ENCODE data around the gene PSMD1. TPM values are rescaled to one million over a fixed set of nuclear protein-coding genes. Genes with fewer than 3 reads are reported as not detected.

PSMD1 gene
- total and polyA plus RNA-seq, 2 of the 8 experiments (the other 6 are each of a cell fraction or from before 2014, with no cell fraction given), result 179 to 272 TPM

- no peak overlapping the region for H2BK5ac ChIP-seq (ENCODE audit: low read depth, low read length)
- no peaks in the 10 kb centered on the region for H3K79me1 ChIP-seq (ENCODE audit: low read depth, low read length)
- WGBS, 2 experiments (ENCODE audit: extremely low coverage in 1 of 2, insufficient coverage in 1 of 2, insufficient read length in 1 of 2, insufficient replicate concordance in 2 of 2, low coverage in 1 of 2, low lambda C conversion rate in 2 of 2, missing lambda C conversion rate in 1 of 2), result 95% methylated on average over 3 of the region's 3 CpGs; no CpG with 5 or more reads in 1 of the 2 experiments
- H3K4ac ChIP-seq (replicated peaks; ENCODE audit: insufficient read length, low read depth, low read length), result no peak overlapping the region
- no peak overlapping the region for H2AFZ ChIP-seq (ENCODE audit: low read length)
- ChIA-PET POLR2A (ENCODE audit: partially characterized antibody) (interaction anchor here (0.8 to 1.1 kb wide), 2 partner anchors 9 to 155 kb away, joined by 3 read pairs; no protein-coding TSS in a partner anchor), CTCF (ENCODE audit: partially characterized antibody) (interaction anchor here (0.8 to 2.0 kb wide), 6 partner anchors 9 to 80 kb away, joined by 3 to 11 read pairs (median 4); no protein-coding TSS in a partner anchor)
- no peak overlapping the region for H2BK12ac ChIP-seq (ENCODE audit: low read depth, low read length)
- H4K20me1 ChIP-seq (replicated peaks in 1 of 2; ENCODE audit: control insufficient read depth in 1 of 2, insufficient read depth in 2 of 2, low read length in 2 of 2), result no peaks in the 10 kb centered on the region
- H2AK5ac ChIP-seq (ENCODE audit: low read depth, low read length), result no peak overlapping the region
- H3K36me3 ChIP-seq (ENCODE audit: control insufficient read depth in 2 of 4, insufficient read depth in 4 of 4, low read length in 3 of 4), result peaks cover 2 to 37% (median 16%) of the 10 kb centered on the region in 4 experiments; a peak in 7 of 8 replicates
- H2BK120ac ChIP-seq (replicated peaks; ENCODE audit: low read depth, low read length), result no peak overlapping the region
- no peaks in the 10 kb centered on the region for H3K23me2 ChIP-seq (ENCODE audit: low read depth, low read length)
- H2BK20ac ChIP-seq (ENCODE audit: low read length), result no peak overlapping the region
- H3K79me2 ChIP-seq (ENCODE audit: control insufficient read depth in 1 of 2, insufficient read depth in 2 of 2, low read length in 2 of 2), result no peaks in the 10 kb centered on the region
- H3K56ac ChIP-seq (replicated peaks; ENCODE audit: insufficient read length, low read depth, low read length), result no peak overlapping the region
- H4K5ac ChIP-seq (ENCODE audit: insufficient read length, low read depth, low read length), result no peak overlapping the region
- H4K91ac ChIP-seq (replicated peaks; ENCODE audit: insufficient read length, low read length), result no peak overlapping the region
- no peak overlapping the region for H3K14ac ChIP-seq (ENCODE audit: insufficient read length)
- no peaks in the 10 kb centered on the region for H3K27me3 ChIP-seq (replicated peaks in 1 of 4; ENCODE audit: control insufficient read depth in 3 of 4, extremely low read depth in 1 of 4, insufficient read depth in 3 of 4, low read length in 3 of 4)
- FAIRE-seq (no peak), DNase-seq (ENCODE audit: low read depth in 1 of 2, low spot score in 2 of 2) (no peak)
- H3K27ac ChIP-seq (ENCODE audit: low read depth, low read length), result no peak overlapping the region
- no peak overlapping the region for H3K18ac ChIP-seq (ENCODE audit: extremely low read depth, low read length)
- no peak overlapping the region for H3K4me2 ChIP-seq (ENCODE audit: insufficient read depth in 1 of 2, low read depth in 2 of 2, low read length in 2 of 2)
- no peaks in the 10 kb centered on the region for H3K9me3 ChIP-seq (ENCODE audit: insufficient read depth in 2 of 2, low read depth in 1 of 2, low read length in 1 of 2)
- no peak overlapping the region for H3K23ac ChIP-seq (ENCODE audit: insufficient read length)
- no peak overlapping the region for H3K9ac ChIP-seq (replicated peaks in 1 of 4; ENCODE audit: extremely low read depth in 1 of 4, low read depth in 3 of 4, low read length in 3 of 4)
- H3K4me3 ChIP-seq (ENCODE audit: extremely low read depth in 1 of 4, insufficient read depth in 2 of 4, low read depth in 3 of 4, low read length in 4 of 4), result no peak overlapping the region
- H3K4me1 ChIP-seq (replicated peaks in 1 of 4; ENCODE audit: control insufficient read depth in 3 of 4, insufficient read depth in 4 of 4, low read length in 3 of 4), result no peaks in the 10 kb centered on the region
- no peak overlapping the region for H2BK15ac ChIP-seq (ENCODE audit: low read length)
- H4K8ac ChIP-seq (ENCODE audit: extremely low read depth, insufficient read depth, low read length), result no peak overlapping the region
- no peak for TF ChIP-seq SIRT6 (IDR thresholded peaks at IDR 0.05; ENCODE audit: low read length)
- no peak for TF ChIP-seq CTCF (IDR thresholded peaks at IDR 0.05; ENCODE audit: control extremely low read depth in 1 of 3, insufficient read depth in 1 of 3, low read depth in 1 of 3, low read length in 3 of 3)
- no peak for TF ChIP-seq POLR2AphosphoS5 (IDR thresholded peaks at IDR 0.05; ENCODE audit: low read depth, low read length)
- TF ChIP-seq MAFK (IDR thresholded peaks at IDR 0.05; ENCODE audit: low read depth, low read length), result no peak
- no peak for TF ChIP-seq CEBPB (IDR thresholded peaks at IDR 0.05; ENCODE audit: low read depth, low read length)
- no peak for TF ChIP-seq HDAC2 (IDR thresholded peaks at IDR 0.05; ENCODE audit: borderline replicate concordance in 1 of 2, low read depth in 2 of 2, low read length in 2 of 2)
- TF ChIP-seq CTBP2 (IDR thresholded peaks at IDR 0.05; ENCODE audit: borderline replicate concordance, insufficient read depth, insufficient read length, low read length), result no peak
- TF ChIP-seq SRF (IDR thresholded peaks at IDR 0.05; ENCODE audit: low read depth, low read length), result no peak
- no peak for TF ChIP-seq GABPA (IDR thresholded peaks at IDR 0.05; ENCODE audit: borderline replicate concordance, insufficient read depth, low read length)
- TF ChIP-seq TAF7 (optimal IDR thresholded peaks at IDR 0.05; ENCODE audit: borderline replicate concordance, low read depth, low read length), result no peak
- no peak for TF ChIP-seq ASH2L (IDR thresholded peaks at IDR 0.05; ENCODE audit: low read length)
- no peak for TF ChIP-seq KDM5A (IDR thresholded peaks at IDR 0.05; ENCODE audit: low read length)
Measured at GRCh38 chr2:231210782-231211181, 154.1 kb downstream of the PSMD1 start.
